Naive thymus-derived CD4-positive, alpha-beta T cell (primary cell): ENCODE results near the gene PLD4. TPM values are rescaled to one million over a fixed set of nuclear protein-coding genes. Genes with fewer than 3 reads are reported as not detected.

Experiments
- ATAC-seq: fragments of 150-1000 bp; cut with Tn5 transposase; 2 replicates; pipeline ENCODE4 v1.10.0; 2021; ENCODE audit warnings: mild to moderate bottlenecking, moderate library complexity
- CTCF ChIA-PET: fragments of 350-600 bp; sonication (Branson Sonifier 250); formaldehyde crosslinking; loops from one replicate; lab custom pipeline; 2021; ENCODE audit warnings: antibody characterized with exemption; lab: Charles Lee
- POLR2A ChIA-PET: fragments of 350-600 bp; sonication (Branson Sonifier 250); formaldehyde crosslinking; loops from one replicate; lab custom pipeline; 2021; ENCODE audit warnings: antibody characterized with exemption, inconsistent platforms; lab: Charles Lee
- DNase-seq, 9 donors: peaks; one replicate each; pipeline versions ENCODE4 v3.0.0 to v3.0.0-alpha.2; 2020 to 2022; ENCODE audit warnings: mixed read lengths in 1 of 9
- H3K27ac ChIP-seq: one replicate; pipeline ENCODE4 v1.7.0; 2013; ENCODE audit warnings: mild to moderate bottlenecking, low read depth, low read length, moderate library complexity
- H3K27me3 ChIP-seq, 2 donors: one replicate each; pipeline ENCODE4 v1.7.0; 2013; ENCODE audit warnings: low read length in 2 of 2, mild to moderate bottlenecking in 2 of 2, moderate library complexity in 2 of 2; ENCODE audit not compliant: control insufficient read depth in 2 of 2, insufficient read depth in 2 of 2
- H3K36me3 ChIP-seq, 3 experiments: 1 replicate in 2 of 3; 2 replicates in 1 of 3; pipeline ENCODE4 v1.7.0; 2013; ENCODE audit warnings: low read length in 3 of 3, mild to moderate bottlenecking in 3 of 3, moderate library complexity in 1 of 3; ENCODE audit not compliant: insufficient read depth in 3 of 3, control insufficient read depth in 2 of 3
- H3K4me1 ChIP-seq, 2 donors: one replicate each; pipeline ENCODE4 v1.7.0; 2013; ENCODE audit warnings: low read length in 2 of 2, mild to moderate bottlenecking in 2 of 2, moderate library complexity in 1 of 2; ENCODE audit not compliant: control insufficient read depth in 2 of 2, insufficient read depth in 2 of 2
- H3K4me3 ChIP-seq: 2 replicates; pipeline ENCODE4 v1.7.0; 2013; ENCODE audit warnings: mild to moderate bottlenecking, low read length
- H3K9me3 ChIP-seq, 3 experiments: 1 replicate in 2 of 3; 2 replicates in 1 of 3; pipeline ENCODE4 v1.7.0; 2013; ENCODE audit warnings: low read length in 3 of 3; ENCODE audit not compliant: control insufficient read depth in 2 of 3
- H3K27ac Mint-ChIP-seq, 9 donors: one replicate each; pipeline ENCODE4 v1.8.0; 2020 to 2022; ENCODE audit warnings: mixed read lengths in 9 of 9, mild to moderate bottlenecking in 8 of 9, moderate library complexity in 5 of 9, inconsistent platforms in 2 of 9
- H3K27me3 Mint-ChIP-seq, 5 donors: one replicate each; pipeline ENCODE4 v1.8.0; 2021 to 2022; ENCODE audit warnings: mixed read lengths in 5 of 5, mild to moderate bottlenecking in 1 of 5
- H3K36me3 Mint-ChIP-seq, 5 donors: one replicate each; pipeline ENCODE4 v1.8.0; 2020 to 2022; ENCODE audit warnings: mixed read lengths in 5 of 5, mild to moderate bottlenecking in 3 of 5, inconsistent platforms in 1 of 5
- H3K4me1 Mint-ChIP-seq, 7 donors: one replicate each; pipeline ENCODE4 v1.8.0; 2020 to 2022; ENCODE audit warnings: mixed read lengths in 7 of 7, mild to moderate bottlenecking in 3 of 7, inconsistent platforms in 1 of 7
- H3K4me3 Mint-ChIP-seq, 10 donors: one replicate each; pipeline ENCODE4 v1.8.0; 2020 to 2022; ENCODE audit warnings: mild to moderate bottlenecking in 10 of 10, mixed read lengths in 10 of 10, moderate library complexity in 6 of 10, inconsistent platforms in 2 of 10
- H3K9me3 Mint-ChIP-seq, 11 donors: one replicate each; pipeline ENCODE4 v1.8.0; 2020 to 2022; ENCODE audit warnings: mixed read lengths in 11 of 11, mild to moderate bottlenecking in 4 of 11, inconsistent platforms in 1 of 11, moderate library complexity in 1 of 11
- intact Hi-C, 2 donors: fragments of 100-400 bp; cut with micrococcal nuclease; formaldehyde crosslinking; loops; one replicate each; pipeline ENCODE4 v1.15.1; 2023
- polyA plus RNA-seq, 2 donors: library from polyadenylated mRNA; unstranded; fragments of 300-500 nt; fragmentation: Illumina TruSeq; gene quantifications; one replicate each; pipeline ENCODE4 v1.2.3, GENCODE V29; 2021
- total RNA-seq, 6 experiments: library from RNA in 5 of 6; stranded (reverse) in 5 of 6; gene quantifications; 1 replicate in 5 of 6; 2 replicates in 1 of 6; pipeline ENCODE4 v1.2.3 and lab custom pipeline; 2021 to 2026

Gene PLD4
- total and polyA plus RNA-seq, 7 experiments from 2014 or later = 0.10 to 32.0 (median 0.80) TPM; not detected in 1

GRCh38 chr14:104977008-104977680 lies 52.5 kb downstream of the PLD4 start:
- no peak for DNase-seq
- ATAC-seq = no peak
- Histone ChIP-seq H3K9me3 (no peaks in the 10 kb centered on the region), H3K4me1 (peaks cover 0 to 7% of the 10 kb centered on the region in 2 donors), H3K4me3 (no peak overlapping the region), H3K27ac (no peak overlapping the region), H3K36me3 (no peaks in the 10 kb centered on the region), H3K27me3 (peaks cover 0 to 8% of the 10 kb centered on the region in 2 donors)
- Mint-ChIP-seq H3K27ac (no peak overlapping the region), H3K4me3 (peak overlapping the region; percentile 36 to 92 (median 84)), H3K9me3 (no peaks in the 10 kb centered on the region), H3K36me3 (peaks cover 0 to 3% (median 0%) of the 10 kb centered on the region in 5 donors), H3K4me1 (peaks cover 5 to 19% (median 13%) of the 10 kb centered on the region in 7 donors), H3K27me3 (peaks cover 8 to 33% (median 16%) of the 10 kb centered on the region in 5 donors)
- CTCF ChIA-PET = interaction anchor here (0.6 to 4.6 kb wide), 5 partner anchors 8 to 88 kb away, joined by 3 to 54 read pairs (median 5); partner anchors contain the start of genes CLBA1 and GPR132
- intact Hi-C loops = loop anchor here in 1 of 2 donors (5.0 kb wide), 1 partner anchor 90 kb away; the partner anchor contains the start of gene GPR132
- POLR2A ChIA-PET = no interaction called here

- H3K4me1 ChIP-seq = peaks cover 0 to 7% of the 10 kb centered on the region in 2 donors
- DNase-seq (peak in 5 of 9 donors; percentile 22 to 77 (median 32)), ATAC-seq (peak; percentile 79)
- H3K27me3 ChIP-seq = peaks cover 0 to 8% of the 10 kb centered on the region in 2 donors
- ChIA-PET CTCF (interaction anchor here (0.6 to 4.6 kb wide), 3 partner anchors 42 to 68 kb away, joined by 3 to 54 read pairs (median 4); no protein-coding TSS in a partner anchor), POLR2A (interaction anchor here (0.6 kb wide), 1 partner anchor 57 kb away, joined by 3 read pairs; no protein-coding TSS in a partner anchor)
- Mint-ChIP-seq H3K36me3 (peaks cover 0 to 3% (median 0%) of the 10 kb centered on the region in 5 donors), H3K27ac (peak within 1 kb of the TSS in 2 of 9 donors; percentile 51 to 82), H3K4me1 (peaks cover 5 to 19% (median 13%) of the 10 kb centered on the region in 7 donors), H3K4me3 (peak within 1 kb of the TSS; percentile 70 to 92 (median 84)), H3K9me3 (no peaks in the 10 kb centered on the region), H3K27me3 (peaks cover 8 to 33% (median 16%) of the 10 kb centered on the region in 5 donors)
- H3K9me3 ChIP-seq = no peaks in the 10 kb centered on the region
- H3K36me3 ChIP-seq = no peaks in the 10 kb centered on the region
- no peak within 1 kb of the TSS for H3K27ac ChIP-seq
- intact Hi-C loops = loop anchor here in 1 of 2 donors (5.0 kb wide), 1 partner anchor 89 kb away; the partner anchor contains the start of gene GPR132
- no peak within 1 kb of the TSS for H3K4me3 ChIP-seq
Observed at GRCh38 chr14:104977681-104978653, 53.3 kb downstream of the PLD4 start, which contains the start of gene AHNAK2. AHNAK2 (minus strand) TSS chr14:104978374; CDS start chr14:104978237, 137 bp downstream.

GRCh38 chr14:104978746-104979691 lies 54.3 kb downstream of the PLD4 start:
- peaks cover 5 to 19% (median 13%) of the 10 kb centered on the region in 7 donors for H3K4me1 Mint-ChIP-seq
- H3K4me3 Mint-ChIP-seq = peak overlapping the region; percentile 5 to 66 (median 42)
- no peaks in the 10 kb centered on the region for H3K9me3 ChIP-seq
- no peak overlapping the region for H3K27ac ChIP-seq
- no peak for DNase-seq
- no peaks in the 10 kb centered on the region for H3K9me3 Mint-ChIP-seq
- peaks cover 0 to 3% (median 0%) of the 10 kb centered on the region in 5 donors for H3K36me3 Mint-ChIP-seq
- ChIA-PET POLR2A (interaction anchor here (0.6 kb wide), 1 partner anchor 56 kb away, joined by 3 read pairs; no protein-coding TSS in a partner anchor), CTCF (interaction anchor here (0.8 to 1.5 kb wide), 2 partner anchors 67 to 549 kb away, joined by 3 to 4 read pairs; no protein-coding TSS in a partner anchor)
- intact Hi-C loops = loop anchor here in 1 of 2 donors (5.0 kb wide), 1 partner anchor 88 kb away; the partner anchor contains the start of gene GPR132
- no peaks in the 10 kb centered on the region for H3K36me3 ChIP-seq
- H3K27me3 ChIP-seq = peaks cover 0 to 8% of the 10 kb centered on the region in 2 donors
- peak overlapping the region in 1 of 9 donors; percentile 82 for H3K27ac Mint-ChIP-seq
- peaks cover 8 to 33% (median 16%) of the 10 kb centered on the region in 5 donors for H3K27me3 Mint-ChIP-seq
- H3K4me1 ChIP-seq = peaks cover 0 to 7% of the 10 kb centered on the region in 2 donors
- ATAC-seq = no peak
- no peak overlapping the region for H3K4me3 ChIP-seq

- Mint-ChIP-seq H3K4me3 (peak overlapping the region in 8 of 10 donors; percentile 2 to 58 (median 26)), H3K27me3 (peaks cover 8 to 33% (median 16%) of the 10 kb centered on the region in 5 donors), H3K27ac (peak overlapping the region in 2 of 9 donors; percentile 2 to 3), H3K9me3 (no peaks in the 10 kb centered on the region), H3K36me3 (peaks cover 0 to 3% (median 0%) of the 10 kb centered on the region in 5 donors), H3K4me1 (peaks cover 5 to 19% (median 13%) of the 10 kb centered on the region in 7 donors)
- Histone ChIP-seq H3K4me1 (peaks cover 0 to 7% of the 10 kb centered on the region in 2 donors), H3K27me3 (peaks cover 0 to 8% of the 10 kb centered on the region in 2 donors), H3K4me3 (no peak overlapping the region), H3K36me3 (no peaks in the 10 kb centered on the region), H3K27ac (no peak overlapping the region), H3K9me3 (no peaks in the 10 kb centered on the region)
- CTCF ChIA-PET = interaction anchor here (0.8 to 1.8 kb wide), 3 partner anchors 65 to 548 kb away, joined by 3 to 4 read pairs (median 4); no protein-coding TSS in a partner anchor
- intact Hi-C loops = loop anchor here in 1 of 2 donors (5.0 kb wide), 1 partner anchor 87 kb away; the partner anchor contains the start of gene GPR132
- POLR2A ChIA-PET = no interaction called here
- DNase-seq (no peak), ATAC-seq (no peak)
Observed at GRCh38 chr14:104979758-104980610, 55.3 kb downstream of the PLD4 start.
